ENCODE data around the gene TRDMT1.

Gene TRDMT1

DNA sequence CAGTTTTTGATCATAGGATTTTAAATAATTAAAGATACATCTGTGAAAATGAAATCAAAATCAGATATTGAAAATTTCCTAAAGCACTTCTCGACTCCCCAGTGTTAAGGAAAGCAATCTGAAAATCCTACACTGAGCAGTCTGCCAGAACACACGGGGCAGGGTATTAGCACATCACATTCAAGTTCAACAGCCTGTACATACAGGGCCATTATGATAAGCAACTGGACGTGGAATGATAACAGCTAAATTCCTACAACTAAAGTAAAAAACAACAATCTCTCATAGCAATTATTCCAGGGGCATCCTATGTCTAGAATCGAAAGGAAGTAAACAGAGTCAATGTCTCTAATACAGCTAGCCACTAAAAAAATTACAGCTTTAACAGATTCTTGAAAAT lies 31.7 kb downstream of the TRDMT1 start:
- DNase-seq: no peak

DNA sequence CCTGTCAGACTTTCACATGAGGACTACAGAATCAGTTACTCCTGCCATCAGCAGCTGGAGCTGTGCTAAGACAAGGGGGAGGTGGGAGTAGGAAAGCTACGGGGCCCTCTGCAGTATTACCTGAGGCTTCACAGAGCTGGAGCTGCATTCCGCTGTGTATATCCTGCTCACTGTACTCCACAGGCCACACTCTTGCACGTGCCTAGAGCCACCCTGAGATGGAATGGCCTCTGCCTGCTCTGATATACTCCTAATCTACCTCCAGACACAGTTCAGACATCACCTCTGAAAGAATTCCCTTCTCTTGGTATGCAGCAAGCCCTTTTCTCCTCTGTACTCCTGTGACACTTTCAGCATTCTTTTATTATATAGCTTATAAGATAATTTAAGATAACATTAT lies 34.8 kb downstream of the TRDMT1 start:
- no peak for DNase-seq

- DNase-seq: no peak
Observed at GRCh38 chr10:17162828-17163227, 38.6 kb downstream of the TRDMT1 start.

- no peak for DNase-seq
Observed at GRCh38 chr10:17161775-17162174, 39.7 kb downstream of the TRDMT1 start.

- DNase-seq: no peak
Observed at GRCh38 chr10:17157024-17157423, 44.4 kb downstream of the TRDMT1 start.

DNA sequence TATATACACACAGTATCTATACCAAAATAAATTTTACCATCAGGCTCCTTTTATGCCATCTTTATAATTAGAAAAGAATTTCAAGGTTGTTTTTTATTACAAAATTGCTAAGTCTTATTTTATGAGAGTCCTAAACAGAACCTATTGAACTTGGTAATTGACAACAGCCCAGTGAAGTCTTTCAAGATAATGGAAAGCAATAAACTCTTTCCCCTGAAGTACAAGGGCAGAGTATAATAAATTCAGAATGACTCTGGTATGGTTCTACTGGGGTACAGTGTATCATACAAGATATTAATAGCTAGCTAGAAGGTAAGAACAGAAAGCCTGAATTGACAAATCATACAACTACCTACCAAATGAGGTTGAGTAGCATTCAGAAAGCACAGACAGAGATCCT lies 45.6 kb downstream of the TRDMT1 start:
- DNase-seq: no peak

DNA sequence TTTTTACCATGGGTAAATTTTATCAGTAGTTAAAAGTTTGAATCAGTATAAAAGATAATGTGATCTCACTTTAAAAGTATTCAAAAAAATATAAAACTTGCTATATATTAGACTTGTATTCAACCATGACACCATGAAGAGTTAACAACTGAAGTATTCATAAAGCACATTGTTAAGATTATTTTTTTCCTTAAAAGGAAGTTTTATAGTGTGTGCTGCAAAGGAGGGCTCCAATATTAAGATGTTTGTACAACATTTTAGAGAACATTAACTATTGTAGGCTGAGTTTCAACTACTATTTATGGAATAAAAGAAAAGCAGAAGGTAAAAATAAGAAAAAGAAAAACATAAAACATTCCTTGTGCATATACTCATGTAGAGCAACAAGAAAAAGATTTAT lies 47.4 kb downstream of the TRDMT1 start:
- DNase-seq: no peak

GRCh38 chr10:17153321-17153720 lies 48.2 kb downstream of the TRDMT1 start:
- no peak for DNase-seq

- DNase-seq: no peak
Observed at GRCh38 chr10:17151716-17152115, 49.8 kb downstream of the TRDMT1 start.

DNA sequence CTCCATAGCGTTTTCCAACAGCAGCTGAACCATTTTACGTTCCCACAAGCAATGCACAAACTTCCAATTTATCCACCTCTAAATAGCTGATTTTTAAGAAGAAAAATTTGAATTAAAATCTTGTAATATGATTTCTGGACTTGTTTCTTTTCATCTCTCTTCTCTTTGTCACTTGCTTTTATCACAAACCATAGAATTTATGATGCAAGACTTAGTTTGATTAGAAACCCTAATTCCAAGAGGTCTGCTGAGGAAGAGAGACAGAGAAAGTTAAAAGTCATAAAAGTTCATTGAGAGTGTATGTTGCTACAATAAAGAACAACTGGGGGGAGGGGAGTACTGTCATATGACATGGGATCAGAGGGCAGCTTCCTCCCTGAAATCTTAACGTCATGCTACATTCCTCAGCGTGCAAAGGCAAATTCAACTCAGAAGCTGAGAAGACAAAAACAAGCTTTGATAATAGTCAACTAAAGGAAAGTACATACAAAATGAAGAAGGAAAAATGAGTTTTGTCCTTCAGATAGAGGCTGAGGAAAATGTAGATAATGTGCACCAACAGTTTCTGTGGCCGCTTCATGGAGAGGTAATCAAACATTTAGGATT lies 53.5 kb downstream of the TRDMT1 start:
- DNase-seq: no peak

- DNase-seq: no peak
Observed at GRCh38 chr10:17146892-17147291, 54.6 kb downstream of the TRDMT1 start.

DNA sequence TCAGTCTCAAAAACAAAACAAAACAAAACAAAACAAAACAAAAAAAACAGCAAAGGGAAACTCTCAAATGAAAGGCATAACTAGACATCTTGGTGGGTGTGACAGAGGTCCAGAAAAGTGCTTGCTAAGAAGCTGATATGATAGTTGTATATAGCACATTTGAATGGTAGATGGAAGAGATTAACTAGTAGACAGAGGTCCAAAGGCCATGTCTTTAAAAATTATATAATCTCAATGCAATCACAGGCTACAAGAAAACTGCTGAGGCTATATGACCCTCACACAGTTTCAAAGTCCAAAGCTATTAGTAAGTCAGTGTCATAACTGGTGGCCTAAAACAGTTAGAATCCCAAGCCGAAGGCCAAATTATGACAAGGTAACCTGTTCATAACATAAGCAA lies 56.2 kb downstream of the TRDMT1 start:
- no peak for DNase-seq

DNA sequence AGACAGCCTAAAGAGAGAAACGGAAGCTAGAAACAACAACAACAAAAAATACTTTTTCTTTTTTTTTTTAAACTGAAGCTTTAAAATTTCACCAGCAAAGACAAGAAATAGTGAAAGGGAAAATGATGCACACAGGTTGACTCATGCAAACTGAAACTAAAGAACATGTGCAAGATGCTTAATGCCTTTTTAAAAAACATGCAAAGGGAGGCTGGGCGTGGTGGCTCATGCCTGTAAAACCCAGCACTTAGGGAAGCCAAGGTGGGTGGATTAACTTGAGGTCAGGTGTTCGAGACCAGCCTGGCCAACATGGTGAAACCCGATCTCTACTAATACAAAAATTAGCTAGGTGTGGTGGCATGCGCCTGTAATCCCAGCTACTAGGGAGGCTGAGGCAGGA lies 56.7 kb downstream of the TRDMT1 start:
- DNase-seq: no peak

GRCh38 chr10:17144032-17144431 lies 57.4 kb downstream of the TRDMT1 start:
- no peak for DNase-seq

- no peak for DNase-seq
Observed at GRCh38 chr10:17143055-17143690, 58.3 kb downstream of the TRDMT1 start.

- no peak for DNase-seq
Observed at GRCh38 chr10:17141504-17142229, 59.8 kb downstream of the TRDMT1 start.

DNA sequence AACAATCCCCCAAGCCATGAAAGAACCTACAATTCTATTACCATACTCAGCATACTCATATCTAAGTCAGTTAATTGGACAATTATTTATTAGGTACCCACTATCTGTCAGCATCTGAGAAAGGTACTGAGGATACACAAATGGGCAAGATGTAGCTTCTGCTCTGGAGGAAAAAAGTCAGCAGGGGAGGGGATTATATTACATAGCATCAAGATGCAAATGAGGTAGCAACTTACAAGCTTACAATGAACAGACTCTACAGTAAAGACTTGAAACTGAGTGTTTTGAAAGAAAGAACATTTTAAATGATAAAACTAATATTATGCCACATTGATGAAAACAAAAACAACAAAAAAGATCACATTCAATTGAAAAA lies 61.1 kb downstream of the TRDMT1 start:
- no peak for DNase-seq

DNA sequence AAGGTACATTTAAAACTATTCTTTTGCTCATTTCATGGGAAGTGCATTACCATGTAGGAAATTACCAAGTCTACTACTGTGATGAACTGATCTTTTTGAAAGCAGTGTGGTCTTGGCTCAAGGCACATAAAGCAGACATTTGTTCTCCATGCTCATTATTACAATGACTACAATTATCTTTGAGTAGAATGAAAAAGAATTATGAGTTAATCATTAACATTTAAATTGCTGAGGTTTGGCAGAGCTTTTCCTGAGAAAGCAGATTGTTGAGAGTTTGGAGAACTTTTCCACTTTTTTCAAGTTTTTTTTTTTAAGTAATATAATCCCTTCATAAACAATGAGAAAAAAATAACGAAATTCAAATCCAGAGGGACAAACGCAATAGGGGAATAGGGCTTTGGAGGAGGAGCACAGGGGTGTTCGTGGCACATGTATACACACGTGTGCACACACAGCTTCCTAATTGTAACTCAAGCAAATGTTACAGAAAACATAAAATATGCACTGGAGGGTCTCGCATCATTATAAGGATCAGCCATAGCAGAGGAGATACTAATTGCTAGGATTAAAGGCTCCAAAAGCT lies 62.9 kb downstream of the TRDMT1 start:
- DNase-seq: no peak

DNA sequence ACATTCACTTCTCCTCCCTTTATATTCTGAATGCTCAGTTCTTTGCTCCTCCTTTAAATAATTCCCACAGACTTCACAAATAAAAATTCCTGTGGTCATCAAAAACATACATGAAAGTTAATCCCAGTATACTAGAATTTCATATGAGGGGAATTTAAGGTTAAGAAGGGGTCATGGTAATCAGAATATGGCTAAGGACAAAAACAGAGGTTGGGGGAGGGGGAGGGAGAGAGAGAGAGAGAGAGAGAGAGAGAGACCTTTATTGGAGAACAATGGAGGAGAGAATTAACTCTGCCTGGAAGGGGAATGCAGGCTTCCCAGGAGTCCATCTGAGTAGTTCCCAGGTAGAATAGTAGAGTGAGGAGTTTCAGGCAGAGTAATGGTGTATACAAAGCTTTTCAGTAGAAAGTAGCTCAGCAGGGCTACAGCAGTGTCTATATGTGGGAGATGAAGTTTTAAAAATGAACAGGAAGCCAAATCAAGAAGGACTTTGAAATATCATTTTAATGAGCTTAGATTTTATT lies 66.7 kb downstream of the TRDMT1 start:
- no peak for DNase-seq

DNA sequence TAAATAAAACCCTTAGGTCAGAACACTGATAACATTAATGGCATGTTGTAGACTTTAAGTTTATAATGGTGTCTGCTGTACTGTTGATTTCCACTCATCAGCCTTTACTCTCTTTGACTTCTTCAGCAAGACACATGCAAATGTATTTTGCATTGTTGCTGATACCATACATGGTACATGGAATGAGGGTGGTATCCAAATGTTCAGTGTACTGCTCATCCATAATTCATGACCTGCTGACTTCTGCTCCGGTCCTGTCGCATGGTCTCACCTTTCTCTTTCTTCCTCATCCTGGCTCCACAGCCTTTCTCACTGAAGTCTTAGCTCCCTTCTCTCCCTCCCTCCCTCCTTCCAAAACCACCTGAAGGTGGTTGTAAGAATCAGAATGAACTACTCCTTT lies 67.2 kb downstream of the TRDMT1 start:
- no peak for DNase-seq

- DNase-seq: no peak
Observed at GRCh38 chr10:17129741-17130140, 71.7 kb downstream of the TRDMT1 start, which contains the start of gene CUBN. CUBN (minus strand) TSS chr10:17129811; CDS start chr10:17129765, 46 bp downstream.

GRCh38 chr10:17128261-17128660 lies 73.2 kb downstream of the TRDMT1 start:
- DNase-seq: no peak

- no peak for DNase-seq
Observed at GRCh38 chr10:17126327-17126726, 75.1 kb downstream of the TRDMT1 start.
